ENCODE results near the gene HDLBP. TPM values are rescaled to one million over a fixed set of nuclear protein-coding genes. Genes with fewer than 3 reads are reported as not detected.

The HDLBP gene
- total RNA-seq, 1 experiment from 2014 or later, result 908 TPM

- Histone ChIP-seq H3K4me3 (no peak overlapping the region), H3K9me2 (ENCODE audit: insufficient read depth) (no peaks in the 10 kb centered on the region), H3K4me1 (replicated peaks; ENCODE audit: insufficient read depth) (no peaks in the 10 kb centered on the region), H3K9me3 (ENCODE audit: insufficient read depth, low read depth) (no peaks in the 10 kb centered on the region), H3K79me2 (ENCODE audit: low read depth) (no peaks in the 10 kb centered on the region), H3K27me3 (ENCODE audit: insufficient read depth, low read depth) (no peaks in the 10 kb centered on the region), H3K36me3 (ENCODE audit: low read depth) (peaks cover 12% of the 10 kb centered on the region; the same call in 1 of the 2 replicates), H4K20me1 (ENCODE audit: insufficient read depth) (peaks cover 58% of the 10 kb centered on the region), H2AFZ (no peak overlapping the region), H3K27ac (no peak overlapping the region), H3K4me2 (no peak overlapping the region), H3F3A (ENCODE audit: insufficient read depth, low read depth) (peaks cover 22% of the 10 kb centered on the region; the same call in 1 of the 2 replicates)
- intact Hi-C loops (cut with micrococcal nuclease; ENCODE audit: unreplicated experiment), result no loop called here
- CTCF ChIA-PET, result no interaction called here
- POLR2A ChIA-PET (ENCODE audit: unreplicated experiment), result interaction anchor here (0.5 to 0.7 kb wide), 3 partner anchors 119 to 387 kb away, joined by 3 read pairs; no protein-coding TSS in a partner anchor
- no peak for DNase-seq
- no TSS peak for BruUV-seq (replicated peaks)
- TF ChIP-seq CTCF (conservative IDR thresholded peaks at IDR 0.05), result no peak
- no peak for TF ChIP-seq EZH2 (IDR thresholded peaks at IDR 0.05; ENCODE audit: low read depth)
Measured at GRCh38 chr2:241226723-241227572, 88.5 kb downstream of the HDLBP start.

- POLR2A ChIA-PET (ENCODE audit: unreplicated experiment), result interaction anchor here (0.6 kb wide), 1 partner anchor 328 kb away, joined by 3 read pairs; no protein-coding TSS in a partner anchor
- BruUV-seq (replicated peaks), result no TSS peak
- intact Hi-C loops (cut with micrococcal nuclease; ENCODE audit: unreplicated experiment), result no loop called here
Measured at GRCh38 chr2:241225983-241226382, 89.5 kb downstream of the HDLBP start.

GRCh38 chr2:241225545-241225944 is 89.9 kb downstream of the HDLBP start:
- no peak overlapping the region for H3K4me3 ChIP-seq
- TF ChIP-seq EZH2 (IDR thresholded peaks at IDR 0.05; ENCODE audit: low read depth) (no peak), CTCF (conservative IDR thresholded peaks at IDR 0.05) (no peak)
- no peaks in the 10 kb centered on the region for H3K4me1 ChIP-seq (replicated peaks; ENCODE audit: insufficient read depth)
- H3K9me3 ChIP-seq (ENCODE audit: insufficient read depth, low read depth), result no peaks in the 10 kb centered on the region
- H2AFZ ChIP-seq, result no peak overlapping the region
- peaks cover 22% of the 10 kb centered on the region; the same call in 1 of the 2 replicates for H3F3A ChIP-seq (ENCODE audit: insufficient read depth, low read depth)
- H3K79me2 ChIP-seq (ENCODE audit: low read depth), result no peaks in the 10 kb centered on the region
- CTCF ChIA-PET, result no interaction called here
- peaks cover 6% of the 10 kb centered on the region; the same call in 1 of the 2 replicates for H3K36me3 ChIP-seq (ENCODE audit: low read depth)
- no peak overlapping the region for H3K27ac ChIP-seq
- POLR2A ChIA-PET (ENCODE audit: unreplicated experiment), result interaction anchor here (0.6 kb wide), 1 partner anchor 327 kb away, joined by 3 read pairs; no protein-coding TSS in a partner anchor
- peaks cover 45% of the 10 kb centered on the region for H4K20me1 ChIP-seq (ENCODE audit: insufficient read depth)
- no peaks in the 10 kb centered on the region for H3K27me3 ChIP-seq (ENCODE audit: insufficient read depth, low read depth)
- BruUV-seq (replicated peaks), result no TSS peak
- no peak overlapping the region for H3K4me2 ChIP-seq
- no peak for DNase-seq
- no peaks in the 10 kb centered on the region for H3K9me2 ChIP-seq (ENCODE audit: insufficient read depth)
- intact Hi-C loops (cut with micrococcal nuclease; ENCODE audit: unreplicated experiment), result no loop called here

More at GRCh38 chr2:241225983-241226382, 89.5 kb downstream of the HDLBP start:
- H3K9me3 ChIP-seq (ENCODE audit: insufficient read depth, low read depth), result no peaks in the 10 kb centered on the region
- no peak for DNase-seq
- no peaks in the 10 kb centered on the region for H3K9me2 ChIP-seq (ENCODE audit: insufficient read depth)
- no peaks in the 10 kb centered on the region for H3K27me3 ChIP-seq (ENCODE audit: insufficient read depth, low read depth)
- peaks cover 6% of the 10 kb centered on the region; the same call in 1 of the 2 replicates for H3K36me3 ChIP-seq (ENCODE audit: low read depth)
- no peak for TF ChIP-seq CTCF (conservative IDR thresholded peaks at IDR 0.05)
- no peak for TF ChIP-seq EZH2 (IDR thresholded peaks at IDR 0.05; ENCODE audit: low read depth)
- H2AFZ ChIP-seq, result no peak overlapping the region
- H3K27ac ChIP-seq, result no peak overlapping the region
- H3K4me3 ChIP-seq, result no peak overlapping the region
- H3K4me1 ChIP-seq (replicated peaks; ENCODE audit: insufficient read depth), result no peaks in the 10 kb centered on the region
- peaks cover 49% of the 10 kb centered on the region for H4K20me1 ChIP-seq (ENCODE audit: insufficient read depth)
- CTCF ChIA-PET, result no interaction called here
- no peak overlapping the region for H3K4me2 ChIP-seq
- no peaks in the 10 kb centered on the region for H3K79me2 ChIP-seq (ENCODE audit: low read depth)
- H3F3A ChIP-seq (ENCODE audit: insufficient read depth, low read depth), result peaks cover 22% of the 10 kb centered on the region; the same call in 1 of the 2 replicates

Measured in PC-9 (cell line).